HG02588 (cell line): ENCODE data around the gene CWC22.
"Not testable (repeated sequence)": the region's sequence is repeated elsewhere in the genome, so short reads cannot be mapped to it uniquely, and the experiment has no call there.

ENCODE experiments used
- ATAC-seq: cut with Tn5 transposase; IDR thresholded peaks from one replicate; pipeline ENCODE4 v1.9.1; 2021; ENCODE audit warnings: mild to moderate bottlenecking, moderate library complexity; ENCODE audit not compliant: unreplicated experiment

CWC22 gene

GRCh38 chr2:180006781-180007579 is at the start of gene CWC22:
TSS of gene CWC22 (minus strand) at chr2:180007297. CDS start at chr2:179993341, 13,956 bp downstream.
- peak; percentile 98 for ATAC-seq

GRCh38 chr2:180056367-180057118 is 49.4 kb upstream of the CWC22 start:
- no peak for ATAC-seq

- not testable (repeated sequence) for ATAC-seq
These were observed 47.5 kb upstream of the CWC22 start for GRCh38 chr2:180054576-180054975.

GRCh38 chr2:180050246-180050645 is 43.1 kb upstream of the CWC22 start:
- ATAC-seq = no peak

- no peak for ATAC-seq
These were observed 41.2 kb upstream of the CWC22 start for GRCh38 chr2:180048251-180048650.

GRCh38 chr2:180046776-180047175 is 39.7 kb upstream of the CWC22 start:
- ATAC-seq = no peak

GRCh38 chr2:180046202-180046601 is 39.1 kb upstream of the CWC22 start:
- no peak for ATAC-seq

GRCh38 chr2:180040146-180040925 is 33.2 kb upstream of the CWC22 start:
- ATAC-seq = no peak

- ATAC-seq = no peak
These were observed 31.9 kb upstream of the CWC22 start for GRCh38 chr2:180038997-180039396.

GRCh38 chr2:180033993-180034894 is 27.1 kb upstream of the CWC22 start:
- ATAC-seq = no peak

GRCh38 chr2:180029575-180029974 is 22.5 kb upstream of the CWC22 start:
- no peak for ATAC-seq

GRCh38 chr2:180021850-180022249 is 14.8 kb upstream of the CWC22 start:
- no peak for ATAC-seq

GRCh38 chr2:180017784-180018183 is 10.7 kb upstream of the CWC22 start:
- no peak for ATAC-seq

GRCh38 chr2:180016937-180017336 is 9.8 kb upstream of the CWC22 start:
- ATAC-seq = no peak

- ATAC-seq = no peak
These were observed 9.0 kb upstream of the CWC22 start for GRCh38 chr2:180015951-180016709.

GRCh38 chr2:180012523-180012922 is 5.4 kb upstream of the CWC22 start:
- no peak for ATAC-seq

- no peak for ATAC-seq
These were observed 3.6 kb upstream of the CWC22 start for GRCh38 chr2:180010701-180011100.

GRCh38 chr2:180006231-180006630 is 866 bp downstream of the CWC22 start:
- no peak for ATAC-seq

- ATAC-seq = not testable (repeated sequence)
These were observed 1.6 kb downstream of the CWC22 start for GRCh38 chr2:180005465-180005864.

GRCh38 chr2:180004731-180005130 is 2.4 kb downstream of the CWC22 start:
- no peak for ATAC-seq
